ENCODE results near the gene SF3A1. TPM values are rescaled to one million over a fixed set of nuclear protein-coding genes. Genes with fewer than 3 reads are reported as not detected.

The SF3A1 gene
- total and polyA plus RNA-seq, 2 donors (not counting 3 experiments of a cell fraction or from before 2014, with no cell fraction given) = 60.2 to 187 TPM

GRCh38 chr22:30390974-30391691 lies 34.4 kb upstream of the SF3A1 start:
- Histone ChIP-seq H3K4me2 (ENCODE audit: insufficient read depth, low read length) (no peak overlapping the region), H3K9ac (replicated peaks; ENCODE audit: extremely low read depth, insufficient read depth, low read length) (no peak overlapping the region), H3K4me1 (ENCODE audit: control insufficient read depth, extremely low read depth, insufficient read depth, low read length) (peaks cover 13% of the 10 kb centered on the region), H4K20me1 (replicated peaks; ENCODE audit: control insufficient read depth, extremely low read depth, insufficient read depth, low read length) (no peaks in the 10 kb centered on the region), H3K27me3 (ENCODE audit: control insufficient read depth in 2 of 2, insufficient read depth in 2 of 2, low read length in 2 of 2) (no peaks in the 10 kb centered on the region), H2AFZ (ENCODE audit: low read depth, low read length) (peak overlapping the region; percentile 68), H3K79me2 (ENCODE audit: control insufficient read depth, insufficient read depth, low read length) (no peaks in the 10 kb centered on the region), H3K4me3 (replicated peaks in 1 of 3; ENCODE audit: insufficient read depth in 1 of 3, low read depth in 1 of 3, low read length in 3 of 3) (no peak overlapping the region), H3K9me1 (replicated peaks; ENCODE audit: control insufficient read depth, extremely low read depth, insufficient read depth, low read length) (no peaks in the 10 kb centered on the region), H3K9me3 (replicated peaks; ENCODE audit: control insufficient read depth, insufficient read depth, low read length) (no peaks in the 10 kb centered on the region), H3K27ac (ENCODE audit: insufficient read depth, low read depth, low read length) (peak overlapping the region; percentile 37), H3K36me3 (ENCODE audit: control insufficient read depth in 2 of 2, extremely low read depth in 1 of 2, insufficient read depth in 2 of 2, low read length in 2 of 2) (no peaks in the 10 kb centered on the region)
- POLR2A ChIA-PET = no interaction called here
- dilution Hi-C loops (cut with MboI; ENCODE audit: extremely low pct_ligation_motif_present, low sequenced_read_pairs) = no loop called here
- intact Hi-C loops (cut with micrococcal nuclease) = loop anchor here (1.0 to 5.0 kb wide), 3 partner anchors 35 to 216 kb away; partner anchors contain the start of gene TCN2
- peak; percentile 85 for DNase-seq (ENCODE audit: low read depth, low spot score)
- TF ChIP-seq, protein P1, sequence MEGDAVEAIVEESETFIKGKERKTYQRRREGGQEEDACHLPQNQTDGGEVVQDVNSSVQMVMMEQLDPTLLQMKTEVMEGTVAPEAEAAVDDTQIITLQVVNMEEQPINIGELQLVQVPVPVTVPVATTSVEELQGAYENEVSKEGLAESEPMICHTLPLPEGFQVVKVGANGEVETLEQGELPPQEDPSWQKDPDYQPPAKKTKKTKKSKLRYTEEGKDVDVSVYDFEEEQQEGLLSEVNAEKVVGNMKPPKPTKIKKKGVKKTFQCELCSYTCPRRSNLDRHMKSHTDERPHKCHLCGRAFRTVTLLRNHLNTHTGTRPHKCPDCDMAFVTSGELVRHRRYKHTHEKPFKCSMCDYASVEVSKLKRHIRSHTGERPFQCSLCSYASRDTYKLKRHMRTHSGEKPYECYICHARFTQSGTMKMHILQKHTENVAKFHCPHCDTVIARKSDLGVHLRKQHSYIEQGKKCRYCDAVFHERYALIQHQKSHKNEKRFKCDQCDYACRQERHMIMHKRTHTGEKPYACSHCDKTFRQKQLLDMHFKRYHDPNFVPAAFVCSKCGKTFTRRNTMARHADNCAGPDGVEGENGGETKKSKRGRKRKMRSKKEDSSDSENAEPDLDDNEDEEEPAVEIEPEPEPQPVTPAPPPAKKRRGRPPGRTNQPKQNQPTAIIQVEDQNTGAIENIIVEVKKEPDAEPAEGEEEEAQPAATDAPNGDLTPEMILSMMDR (IDR thresholded peaks at IDR 0.05; ENCODE audit: extremely low read depth in 1 of 2, insufficient read depth in 1 of 2, low read depth in 1 of 2, low read length in 2 of 2) = peak; percentile 84 to 85
- TF ChIP-seq EZH2 (IDR thresholded peaks at IDR 0.05; ENCODE audit: borderline replicate concordance, low read depth, low read length, severe bottlenecking) = no peak
- no TSS peak for BruUV-seq (replicated peaks)
- CTCF ChIA-PET = interaction anchor here (0.6 to 4.3 kb wide), 18 partner anchors 10 to 364 kb away, joined by 3 to 58 read pairs (median 5); partner anchors contain the start of genes CASTOR1 and MTFP1
- peak; percentile 96 for FAIRE-seq
